GM18519 (cell line): Measurements from ENCODE around the gene CDC45.
"Not testable (repeated sequence)": the region's sequence is repeated elsewhere in the genome, so short reads cannot be mapped to it uniquely, and the experiment has no call there.

Experiments
- ATAC-seq: cut with Tn5 transposase; IDR thresholded peaks from one replicate; pipeline ENCODE4 v1.9.1; 2021; ENCODE audit warnings: mild to moderate bottlenecking, moderate library complexity; ENCODE audit not compliant: unreplicated experiment, low FRiP score

Gene CDC45

GRCh38 chr22:19525116-19525660 lies 45.5 kb downstream of the CDC45 start:
- ATAC-seq, result no peak

GRCh38 chr22:19525666-19526065 lies 45.9 kb downstream of the CDC45 start:
- ATAC-seq, result no peak

GRCh38 chr22:19526076-19526701 lies 46.5 kb downstream of the CDC45 start:
- ATAC-seq, result no peak

- ATAC-seq, result no peak
Measured at GRCh38 chr22:19526702-19527111, 47.0 kb downstream of the CDC45 start.

GRCh38 chr22:19527321-19527721 lies 47.6 kb downstream of the CDC45 start:
- no peak for ATAC-seq

GRCh38 chr22:19527861-19528417 lies 48.2 kb downstream of the CDC45 start:
- ATAC-seq, result no peak

GRCh38 chr22:19529811-19530210 lies 50.1 kb downstream of the CDC45 start:
- ATAC-seq, result no peak

GRCh38 chr22:19530751-19531150 lies 51.0 kb downstream of the CDC45 start:
- ATAC-seq, result no peak

GRCh38 chr22:19531327-19531726 lies 51.6 kb downstream of the CDC45 start:
- not testable (repeated sequence) for ATAC-seq

GRCh38 chr22:19533049-19533626 lies 53.4 kb downstream of the CDC45 start:
- no peak for ATAC-seq

- no peak for ATAC-seq
Measured at GRCh38 chr22:19533857-19534256, 54.1 kb downstream of the CDC45 start.

GRCh38 chr22:19535001-19535400 lies 55.3 kb downstream of the CDC45 start:
- ATAC-seq, result no peak

GRCh38 chr22:19536564-19536963 lies 56.8 kb downstream of the CDC45 start:
- no peak for ATAC-seq

GRCh38 chr22:19537941-19538488 lies 58.3 kb downstream of the CDC45 start:
- no peak for ATAC-seq

- no peak for ATAC-seq
Measured at GRCh38 chr22:19540394-19540793, 60.7 kb downstream of the CDC45 start.

GRCh38 chr22:19543970-19544708 lies 64.4 kb downstream of the CDC45 start:
- no peak for ATAC-seq

- ATAC-seq, result no peak
Measured at GRCh38 chr22:19545935-19546207, 66.2 kb downstream of the CDC45 start.

GRCh38 chr22:19546680-19547079 lies 67.0 kb downstream of the CDC45 start:
- ATAC-seq, result no peak

GRCh38 chr22:19547620-19548019 lies 67.9 kb downstream of the CDC45 start:
- ATAC-seq, result no peak

- ATAC-seq, result not testable (repeated sequence)
Measured at GRCh38 chr22:19548427-19548826, 68.7 kb downstream of the CDC45 start.

GRCh38 chr22:19548964-19549363 lies 69.2 kb downstream of the CDC45 start:
- no peak for ATAC-seq
